Activated T-helper 1 cell treated with anti-CD3 and anti-CD28 coated beads, Interleukin-2, amount 50 U/mL, for 16 hours (primary cell): ENCODE results near the gene CYRIA.

Experiments
- DNase-seq, 2 donors: peaks; one replicate each; pipeline ENCODE4 v3.0.0-alpha.2; 2020; ENCODE audit warnings: low read depth in 1 of 2, low spot score in 1 of 2

CYRIA gene

DNA sequence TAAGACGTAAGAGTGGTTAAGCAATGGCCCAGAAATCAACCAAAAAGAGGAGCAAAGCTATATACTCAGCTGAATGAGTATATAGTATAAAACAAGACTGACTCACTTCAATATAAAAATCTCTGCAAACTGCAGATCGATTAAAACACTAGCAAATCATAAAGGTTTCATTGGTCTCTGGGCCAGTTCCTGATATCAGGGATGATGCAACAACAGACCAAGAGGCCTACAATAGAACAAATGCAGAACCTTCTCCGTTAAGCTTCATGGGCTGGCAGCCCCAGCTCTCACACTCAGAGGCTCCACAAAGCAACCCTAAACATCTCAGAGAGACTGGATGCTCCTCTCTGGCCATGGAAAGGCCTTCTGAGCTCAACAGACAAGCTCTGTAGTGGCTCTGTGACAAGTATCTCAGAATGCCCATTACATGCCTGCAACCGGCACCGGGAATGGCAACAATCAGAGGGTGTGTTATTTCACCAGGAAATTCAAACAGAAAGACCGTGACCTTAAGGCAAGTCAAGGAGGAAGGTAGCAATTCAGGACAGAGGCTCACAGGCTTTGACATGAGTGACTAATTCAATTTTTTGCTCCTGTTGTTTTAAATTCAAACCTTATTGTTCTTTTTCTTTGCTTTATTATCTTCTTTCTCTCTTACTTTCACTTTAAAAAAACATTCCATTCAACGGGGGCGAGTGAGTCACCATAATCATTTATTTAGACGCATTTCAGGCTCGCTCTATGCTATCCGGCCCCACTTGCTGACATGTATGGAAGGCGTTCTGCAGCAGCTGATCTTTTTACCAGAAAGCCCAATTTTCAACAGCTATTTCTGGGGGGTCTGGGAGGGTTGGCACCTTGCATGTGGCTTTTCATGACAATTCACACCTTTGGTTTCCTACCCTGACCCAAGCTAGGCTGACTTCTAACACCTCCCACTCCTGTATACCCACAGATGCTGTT, 15.1 kb downstream of the CYRIA start:
- no peak for DNase-seq

DNA sequence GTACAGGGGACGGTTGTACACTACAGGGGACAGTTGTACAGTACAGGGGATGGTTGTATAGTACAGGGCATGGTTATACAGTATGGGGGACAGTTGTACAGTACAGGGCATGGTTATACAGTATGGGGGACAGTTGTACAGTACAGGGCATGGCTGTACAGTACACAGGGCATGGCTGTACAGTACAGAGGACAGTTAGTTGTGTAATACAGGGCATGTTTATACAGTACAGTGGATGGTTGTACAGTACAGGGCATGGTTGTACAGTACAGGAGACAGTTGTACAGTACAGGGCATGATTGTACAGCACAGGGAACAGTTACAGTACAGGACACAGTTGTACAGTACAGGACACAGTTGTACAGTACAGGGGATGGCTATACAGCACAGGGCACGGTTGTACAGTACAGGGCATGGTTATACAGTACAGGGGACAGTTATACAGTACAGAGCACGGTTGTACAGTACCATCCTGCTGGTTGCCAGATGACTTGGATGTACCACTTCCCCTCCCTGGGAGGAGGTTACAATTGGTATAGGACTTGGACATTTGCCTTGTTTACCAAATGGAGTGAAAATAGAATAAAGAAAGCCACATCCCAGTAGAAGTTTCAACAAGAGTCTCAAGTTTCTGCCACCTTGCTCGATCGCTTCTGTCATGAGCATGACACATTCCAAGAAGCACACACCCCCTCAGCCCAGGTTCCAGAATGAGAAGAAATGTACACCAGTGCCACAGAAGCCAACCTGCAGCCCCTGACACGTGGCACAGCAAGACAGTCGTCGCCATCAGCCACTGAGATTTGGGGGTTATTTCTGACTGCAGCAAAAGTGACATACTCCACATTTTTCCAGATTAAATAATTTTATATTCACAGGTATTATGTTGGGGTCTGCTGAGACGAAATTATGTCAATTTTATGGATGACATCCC, 16.0 kb downstream of the CYRIA start:
- no peak for DNase-seq

DNA sequence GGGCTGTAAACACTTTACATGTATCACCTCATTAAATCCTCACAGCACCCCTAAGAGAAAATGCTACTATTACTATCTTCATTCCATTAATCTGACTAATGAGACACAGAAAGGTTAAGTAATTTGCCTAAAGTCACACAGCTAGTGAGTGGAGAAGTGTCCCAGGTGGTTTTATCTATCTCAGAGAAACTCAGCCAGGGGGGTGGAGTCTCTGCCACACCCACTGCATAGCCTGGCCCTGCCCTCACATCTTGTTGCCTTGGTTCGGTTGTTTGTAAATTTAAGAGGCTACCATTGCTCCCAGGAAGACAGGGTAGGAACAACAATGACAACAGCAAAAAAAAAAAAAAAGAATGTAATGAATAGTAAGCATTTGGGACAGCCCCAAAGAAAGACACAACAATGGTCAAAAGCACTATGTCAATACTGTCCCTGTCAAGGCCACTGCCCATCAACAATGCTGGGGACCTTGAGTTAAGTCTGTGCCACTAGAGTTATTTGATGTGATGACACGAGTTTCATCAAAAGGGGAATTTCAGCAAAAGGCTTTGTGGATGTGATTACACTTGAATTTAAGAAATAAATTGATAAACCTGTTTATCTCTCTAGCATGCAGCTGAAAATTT, 17.5 kb downstream of the CYRIA start:
- no peak for DNase-seq

DNA sequence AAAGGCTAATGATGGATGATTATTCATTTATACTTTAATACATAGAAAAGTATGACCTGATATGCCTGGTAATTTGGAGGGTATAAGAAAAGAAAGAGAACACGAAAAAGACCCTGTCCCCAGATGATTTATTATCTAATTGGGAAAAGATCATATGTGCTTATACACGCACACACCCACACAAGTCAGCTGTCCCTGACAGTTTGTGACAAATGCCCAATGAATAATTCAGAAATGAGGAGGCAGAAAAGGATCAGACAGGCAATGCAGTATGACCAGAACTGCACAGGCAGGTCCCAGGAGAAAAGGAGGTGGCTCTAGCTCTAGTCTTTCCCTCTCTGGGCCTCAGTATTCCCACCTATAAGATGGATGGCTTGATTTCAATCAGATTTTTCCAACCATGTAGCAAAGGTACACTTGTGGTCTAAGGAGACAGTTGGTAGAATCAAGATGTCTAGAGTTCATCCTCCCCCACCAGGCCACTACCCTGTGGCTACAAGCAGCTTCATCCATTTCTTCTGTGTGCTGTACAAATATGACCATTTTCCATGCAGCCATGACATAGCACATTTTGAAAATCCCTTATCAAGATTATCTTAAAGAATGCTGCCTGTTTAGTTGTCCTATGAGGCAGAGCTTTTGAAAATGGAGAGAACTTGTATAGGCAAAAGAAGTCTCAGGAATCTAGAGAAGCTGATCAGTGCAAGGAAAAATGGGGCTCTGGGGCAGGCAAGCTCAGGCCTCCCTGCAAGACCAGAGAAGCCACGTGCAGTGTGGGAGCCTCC, 19.7 kb downstream of the CYRIA start:
- DNase-seq = no peak

DNA sequence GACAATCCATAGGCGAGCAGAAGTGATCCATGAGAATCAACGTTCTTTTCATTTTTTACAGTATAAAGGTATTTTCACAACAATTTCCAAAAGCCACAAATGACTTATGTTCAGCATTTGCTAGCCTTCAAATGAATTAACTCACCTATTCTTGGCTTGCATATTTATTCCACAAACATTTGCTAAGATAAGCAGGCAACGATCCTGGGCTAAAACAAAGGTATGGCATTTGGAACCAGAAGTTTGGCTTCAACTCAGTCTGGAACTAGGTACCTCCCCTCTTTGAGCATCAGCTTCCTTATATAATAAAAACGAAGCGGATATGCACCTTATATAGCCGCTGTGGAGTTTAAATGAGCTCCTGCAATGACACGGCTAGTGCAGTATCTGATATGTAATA, 20.5 kb downstream of the CYRIA start:
- DNase-seq = no peak

DNA sequence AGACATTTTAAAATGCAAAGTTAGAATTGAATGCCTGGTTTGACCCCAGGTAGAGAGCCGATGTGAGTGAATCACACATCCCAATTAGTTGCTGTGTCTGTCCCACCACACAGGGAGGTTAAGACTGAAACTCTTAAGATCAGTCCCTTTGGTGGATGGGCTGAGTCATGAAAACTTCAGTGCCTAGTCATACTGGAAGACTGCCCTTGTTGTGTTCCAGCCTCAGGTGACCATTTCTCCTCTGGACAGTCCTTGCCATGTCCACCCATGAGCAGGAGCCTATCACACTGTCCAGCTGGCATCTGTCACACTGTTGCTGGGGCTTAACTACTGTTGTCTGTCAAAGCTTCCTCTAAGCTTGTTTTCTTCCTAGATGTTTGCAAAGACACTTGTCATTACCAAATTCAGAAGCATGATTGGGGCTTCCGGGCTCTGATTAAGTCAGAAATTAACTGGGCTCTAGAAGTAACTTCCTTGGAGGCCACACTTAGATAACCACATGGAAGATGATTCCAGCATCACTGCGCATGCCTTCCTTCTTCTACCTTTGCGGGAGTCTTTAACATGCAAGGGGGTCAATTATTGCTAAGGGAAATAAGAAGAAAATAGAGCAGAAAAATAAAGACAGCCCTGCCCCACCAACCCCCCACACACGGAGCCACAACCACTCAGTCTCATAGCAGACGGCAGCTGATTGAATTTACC, 21.3 kb downstream of the CYRIA start:
- DNase-seq = no peak

DNA sequence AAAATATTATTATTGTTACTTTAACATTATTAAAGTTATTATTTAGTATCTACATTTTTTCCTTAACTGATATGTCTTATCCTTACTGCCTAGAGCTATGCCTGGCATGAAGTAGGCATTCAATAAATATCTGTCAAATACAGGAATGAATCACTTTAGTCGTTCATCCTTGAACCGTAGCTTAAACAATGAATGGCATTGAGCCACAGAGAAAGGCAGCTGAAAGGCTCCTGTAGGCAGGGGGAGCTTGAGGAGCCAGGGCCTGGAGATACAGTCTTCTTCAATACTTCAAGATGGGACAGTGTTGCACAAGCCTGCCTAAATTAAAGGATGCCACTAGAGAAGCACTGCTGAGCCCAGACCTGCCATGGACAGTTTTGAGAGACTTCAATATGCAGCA, 22.5 kb downstream of the CYRIA start:
- DNase-seq = no peak

DNA sequence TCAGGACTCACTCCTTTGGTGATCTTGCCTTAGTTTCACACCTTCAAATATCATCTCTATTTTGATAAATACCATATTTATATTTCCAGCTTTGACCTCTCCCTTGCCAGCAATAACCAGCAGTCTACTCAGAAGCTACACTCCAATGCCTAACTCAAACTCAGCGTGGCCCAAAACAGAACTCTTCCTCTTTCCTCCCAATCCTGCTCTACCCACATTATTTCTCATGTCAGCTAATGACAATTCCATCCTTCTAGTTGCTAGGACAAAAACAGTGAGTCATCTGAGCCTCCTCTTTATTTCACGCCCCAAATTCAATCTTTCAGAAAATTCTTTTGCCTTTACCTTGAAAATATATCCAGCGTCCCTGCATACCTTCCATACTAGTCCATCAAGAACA, 23.5 kb downstream of the CYRIA start:
- no peak for DNase-seq

DNA sequence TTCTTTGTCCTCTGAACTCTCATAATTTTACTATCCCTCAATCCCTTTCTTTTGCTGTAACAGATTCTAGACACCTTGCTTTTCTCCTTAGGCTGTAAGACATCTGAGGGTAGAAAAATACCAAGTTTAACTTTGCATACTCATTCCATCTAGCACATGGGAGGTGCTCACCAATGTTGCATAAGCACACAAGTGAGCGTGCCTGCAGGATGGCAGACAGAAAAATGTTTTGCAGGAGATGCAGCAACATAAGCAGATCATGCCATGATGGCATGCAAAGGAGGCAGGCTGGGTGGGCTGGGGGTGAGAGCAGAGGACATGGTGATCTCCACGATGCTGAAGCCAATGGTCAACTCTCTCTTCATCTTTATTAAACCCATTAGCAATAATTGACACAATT, 24.1 kb downstream of the CYRIA start:
- no peak for DNase-seq

DNA sequence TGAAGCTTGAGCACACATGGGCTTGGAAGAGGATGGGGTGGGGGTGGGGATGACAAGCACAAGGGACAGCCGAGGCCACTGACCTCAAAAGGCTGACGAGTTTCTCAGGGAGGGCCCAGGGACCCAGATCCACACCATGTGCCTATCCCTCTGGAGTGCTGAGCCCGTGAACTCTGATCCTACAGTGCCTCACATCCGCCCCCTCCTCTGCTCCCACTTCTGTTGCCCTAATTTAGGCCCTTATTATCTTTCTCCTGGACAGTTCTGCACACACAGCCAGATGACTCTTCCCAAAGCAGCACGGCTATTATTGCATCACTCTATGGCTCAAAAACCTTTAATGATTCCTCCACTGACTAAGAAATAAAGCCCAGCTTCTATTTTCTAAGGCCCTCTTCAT, 24.8 kb downstream of the CYRIA start:
- no peak for DNase-seq

DNA sequence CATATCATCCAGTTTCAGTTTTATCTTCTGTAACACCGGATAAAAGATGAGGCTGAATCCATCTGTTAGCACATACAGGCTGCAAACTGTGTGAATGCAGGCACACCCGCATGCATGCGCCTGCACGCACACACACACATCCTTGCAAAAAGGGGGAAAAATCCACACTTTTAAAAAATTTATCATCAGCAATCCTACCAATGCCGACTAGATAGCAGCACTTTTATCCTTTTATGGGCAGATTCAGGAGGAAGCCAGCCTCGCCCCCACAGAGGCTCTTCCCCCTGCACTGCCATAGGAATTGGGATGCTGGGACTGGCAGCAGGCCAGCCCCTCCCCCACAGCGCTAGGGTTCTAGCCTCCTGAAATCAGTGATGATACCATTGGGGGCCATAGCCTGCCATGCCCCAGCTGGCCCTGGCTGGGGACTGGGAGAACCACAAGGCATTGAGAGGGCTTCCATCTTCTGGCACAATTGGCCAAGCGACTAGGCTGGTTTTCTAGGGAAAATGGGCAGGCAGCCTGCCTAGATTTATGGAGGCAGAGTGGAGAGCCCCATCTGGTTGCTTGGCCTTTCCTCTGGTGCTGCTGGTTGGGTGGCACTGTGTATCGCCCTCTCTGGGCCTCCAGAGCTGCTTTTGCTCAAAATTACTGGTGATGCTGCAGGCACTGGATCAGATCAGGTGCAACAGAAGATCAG, 25.5 kb downstream of the CYRIA start:
- no peak for DNase-seq

DNA sequence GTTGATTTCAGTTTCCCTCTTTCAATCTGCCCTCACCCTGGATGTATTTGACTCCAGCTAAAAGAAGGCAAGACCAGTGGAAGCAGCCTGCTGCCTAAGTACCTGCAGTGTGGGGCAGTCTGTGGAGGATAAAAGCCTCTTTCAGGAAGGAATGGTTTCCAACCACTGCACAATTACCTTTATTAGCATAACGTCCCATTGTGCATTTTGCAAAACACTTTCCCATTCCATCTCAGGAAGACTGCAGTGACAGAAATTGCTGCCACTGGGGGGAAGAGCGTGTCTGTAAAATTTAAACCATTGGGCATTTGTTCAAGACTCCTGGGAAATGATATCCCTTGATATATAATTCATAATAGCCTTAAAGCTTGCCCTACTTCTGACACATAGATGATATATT, 26.2 kb downstream of the CYRIA start:
- DNase-seq = no peak

DNA sequence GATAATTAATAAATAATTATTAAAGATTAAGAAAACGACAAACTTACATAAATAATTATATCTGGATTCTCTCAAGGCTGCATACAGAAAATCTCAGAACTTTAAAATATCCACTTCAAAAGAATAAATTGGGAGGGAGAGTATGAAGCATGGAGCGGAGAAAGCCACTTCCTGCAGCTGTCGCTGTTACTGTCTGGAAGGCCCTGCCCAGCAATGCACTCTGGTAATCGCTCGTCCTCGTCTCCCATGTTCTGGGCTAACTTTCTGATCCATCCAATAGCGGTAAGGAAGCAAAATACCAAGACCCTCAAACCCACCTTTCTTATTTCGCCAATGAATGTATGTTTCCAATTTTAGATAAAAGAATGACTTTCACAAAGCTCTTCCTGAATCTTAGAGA, 26.7 kb downstream of the CYRIA start:
- no peak for DNase-seq

DNA sequence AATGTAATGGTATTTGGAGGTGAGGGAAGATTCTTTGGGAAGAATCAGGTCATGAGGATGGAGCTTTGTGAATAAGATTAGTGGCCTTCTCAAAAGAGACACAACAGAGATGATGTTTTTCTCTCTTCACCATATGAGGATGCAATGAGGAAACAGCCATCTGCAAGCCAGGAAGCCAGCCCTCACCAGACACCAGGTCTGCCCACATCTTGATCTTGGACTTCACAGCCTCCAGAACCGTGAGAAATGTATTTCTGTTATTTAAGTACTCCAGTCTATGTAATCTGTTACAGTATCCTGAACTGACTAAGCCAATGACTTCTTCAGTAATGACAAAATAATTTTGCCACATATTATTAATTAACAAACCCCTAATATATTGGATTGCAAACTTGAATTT, 28.3 kb downstream of the CYRIA start:
- DNase-seq = no peak

DNA sequence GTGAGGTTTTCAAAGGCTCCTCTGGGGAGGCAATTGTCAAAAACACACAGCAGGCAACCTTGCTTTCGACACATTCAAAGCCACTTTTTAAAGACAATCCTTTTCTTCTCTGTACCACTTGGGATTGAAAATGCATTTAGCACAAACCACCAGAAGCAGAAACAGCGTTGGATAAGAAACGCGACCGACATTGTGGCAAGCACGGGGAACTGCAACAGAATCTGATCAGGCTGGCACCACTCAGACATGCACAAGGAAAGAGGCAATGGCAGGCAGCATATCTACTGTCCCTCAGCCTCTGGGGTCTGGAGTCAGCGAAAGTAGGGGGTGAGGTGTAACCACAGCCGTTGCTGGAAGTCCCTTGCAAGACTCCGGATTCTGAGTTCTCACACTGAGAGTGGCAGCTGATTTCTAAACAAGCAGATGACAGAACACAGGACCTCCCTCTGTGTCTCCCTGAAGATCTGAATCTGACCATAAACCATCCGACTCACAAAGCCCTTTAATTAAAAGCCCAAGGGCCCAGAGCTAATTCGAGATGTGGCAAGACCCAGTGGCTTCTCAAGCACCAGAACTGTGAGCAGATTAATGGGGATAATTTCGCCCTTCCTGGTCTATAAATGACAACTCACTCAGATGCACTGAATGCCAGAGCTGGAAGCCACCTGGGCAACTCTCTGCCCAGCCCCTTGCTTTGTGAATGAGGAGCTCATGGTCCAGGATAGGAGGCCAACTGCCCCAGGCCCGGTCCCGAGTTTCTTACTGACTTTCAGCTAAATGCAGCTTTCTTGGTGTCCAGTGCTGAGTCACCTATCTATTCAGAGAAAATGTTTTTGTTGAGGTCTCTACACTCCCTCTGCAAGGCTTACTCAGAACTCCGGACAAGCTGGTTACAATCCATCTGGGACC, 29.6 kb downstream of the CYRIA start:
- no peak for DNase-seq

DNA sequence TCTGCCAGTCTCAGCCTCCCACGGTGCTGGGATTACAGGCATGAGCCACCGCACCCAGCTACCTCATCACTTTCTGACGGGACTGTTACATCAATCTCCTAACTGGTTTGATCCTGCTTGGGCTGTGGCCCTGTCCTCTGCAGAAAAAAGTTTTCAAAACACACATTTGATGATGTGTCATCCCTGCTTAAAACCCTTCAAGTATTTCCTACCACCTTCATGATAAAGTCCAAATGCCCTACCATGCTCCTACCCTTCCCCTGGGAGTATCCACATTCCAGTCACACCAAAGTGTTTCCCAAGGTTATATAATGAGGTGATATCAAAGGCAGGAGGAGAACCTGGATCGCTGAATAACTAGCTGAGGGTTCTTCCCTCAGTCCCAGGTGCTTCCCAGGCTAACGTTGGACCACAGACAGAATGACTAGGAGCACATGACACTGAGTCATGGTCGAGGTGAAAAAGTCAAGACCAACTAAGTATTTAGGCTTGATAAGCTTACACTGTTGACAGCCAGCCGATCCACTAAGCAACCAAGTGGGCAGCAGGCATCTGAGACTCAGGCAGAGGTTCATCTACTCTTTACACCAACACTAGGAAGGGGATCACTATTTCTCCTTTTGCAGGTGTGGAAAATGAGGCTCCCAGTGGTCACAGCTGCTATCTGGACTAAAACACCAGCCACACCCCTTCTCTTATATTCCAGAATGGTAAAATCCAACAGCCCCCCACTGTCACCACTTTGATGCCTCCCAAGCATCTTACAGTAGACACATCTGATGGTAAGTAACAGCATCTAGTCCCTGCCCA, 31.8 kb downstream of the CYRIA start:
- no peak for DNase-seq

DNA sequence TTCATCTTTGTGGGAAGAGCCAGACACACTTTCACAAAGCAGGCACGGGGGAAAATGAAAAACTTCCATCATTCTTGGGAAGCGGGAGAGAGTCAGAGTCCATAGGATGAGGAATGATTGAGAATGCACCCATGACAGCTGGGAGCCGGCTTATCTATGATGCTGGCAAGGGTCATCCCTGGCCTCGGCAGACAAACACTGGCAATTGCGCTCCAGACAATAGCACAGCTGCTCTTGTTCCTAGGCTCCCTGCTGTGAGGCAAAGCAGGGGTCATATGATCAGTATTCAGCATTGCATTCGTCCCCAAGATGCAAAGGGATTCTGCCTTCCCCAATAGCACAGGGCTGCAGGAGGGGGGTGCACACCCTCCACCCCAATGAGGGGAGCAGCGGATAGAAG, 33.0 kb downstream of the CYRIA start:
- DNase-seq = no peak

DNA sequence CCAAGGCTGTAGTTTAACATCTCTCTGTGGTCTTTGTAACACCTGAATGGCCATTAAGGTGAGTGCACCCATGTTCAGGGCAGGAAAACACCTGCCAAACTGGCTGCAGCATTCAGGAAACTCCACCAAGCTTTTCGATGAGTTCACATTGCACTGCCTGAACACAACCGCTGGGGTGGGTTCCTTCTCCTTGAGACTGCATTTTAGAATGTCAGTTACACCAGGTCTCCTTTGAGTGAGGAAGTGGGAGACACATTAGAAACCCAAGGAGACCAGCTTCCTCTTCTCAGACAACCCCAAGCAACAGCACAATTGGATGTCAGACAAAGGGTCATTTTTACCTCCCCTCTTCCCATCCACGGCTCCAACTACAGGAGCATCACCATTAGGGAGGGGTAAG, 35.2 kb downstream of the CYRIA start:
- no peak for DNase-seq
